ENCODE data around the gene ITGB7.

GRCh38 chr12:53204351-53204750, 2.7 kb downstream of the ITGB7 start:
- TF ChIP-seq CTCF (conservative IDR thresholded peaks at IDR 0.05; ENCODE audit: low read depth, low read length) (no peak), EZH2 (IDR thresholded peaks at IDR 0.05; ENCODE audit: low read length, unreplicated experiment) (no peak), EZH2phosphoT487 (IDR thresholded peaks at IDR 0.05; ENCODE audit: borderline replicate concordance, low read length) (no peak)
